HG02885 (cell line): ENCODE results near the gene BMP10.

Experiments used
- ATAC-seq: cut with Tn5 transposase; IDR thresholded peaks from one replicate; pipeline ENCODE4 v1.9.1; 2021; ENCODE audit warnings: mild to moderate bottlenecking; ENCODE audit not compliant: unreplicated experiment, poor library complexity

BMP10 gene, protein sequence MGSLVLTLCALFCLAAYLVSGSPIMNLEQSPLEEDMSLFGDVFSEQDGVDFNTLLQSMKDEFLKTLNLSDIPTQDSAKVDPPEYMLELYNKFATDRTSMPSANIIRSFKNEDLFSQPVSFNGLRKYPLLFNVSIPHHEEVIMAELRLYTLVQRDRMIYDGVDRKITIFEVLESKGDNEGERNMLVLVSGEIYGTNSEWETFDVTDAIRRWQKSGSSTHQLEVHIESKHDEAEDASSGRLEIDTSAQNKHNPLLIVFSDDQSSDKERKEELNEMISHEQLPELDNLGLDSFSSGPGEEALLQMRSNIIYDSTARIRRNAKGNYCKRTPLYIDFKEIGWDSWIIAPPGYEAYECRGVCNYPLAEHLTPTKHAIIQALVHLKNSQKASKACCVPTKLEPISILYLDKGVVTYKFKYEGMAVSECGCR

DNA sequence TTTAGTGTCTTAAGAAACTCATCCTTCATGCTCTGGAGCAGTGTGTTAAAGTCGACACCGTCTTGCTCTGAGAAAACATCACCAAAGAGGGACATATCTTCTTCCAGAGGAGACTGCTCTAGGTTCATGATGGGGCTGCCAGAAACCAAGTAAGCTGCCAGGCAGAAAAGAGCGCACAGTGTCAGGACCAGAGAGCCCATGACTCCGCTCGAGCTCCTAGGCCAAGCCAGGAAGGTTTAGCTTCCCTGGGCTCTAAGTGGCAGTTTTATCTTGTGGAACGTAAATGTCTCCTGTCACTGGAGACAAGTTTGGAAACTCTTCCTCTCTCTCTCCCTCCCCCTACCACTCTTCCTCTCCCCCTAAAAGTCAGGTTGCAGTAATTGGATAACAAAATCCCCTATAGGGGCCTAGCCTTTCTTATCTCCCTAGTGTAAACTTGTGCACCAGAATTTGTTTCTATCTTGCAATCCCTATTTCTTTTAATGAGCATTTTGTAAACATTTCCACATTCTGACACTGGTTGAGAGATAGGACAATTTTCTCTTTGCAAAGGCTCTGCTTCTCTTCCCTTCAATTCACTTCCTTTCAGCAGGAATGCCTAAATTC is at the start of gene BMP10:
TSS of gene BMP10 (minus strand) at position 239 of the 606 bp plus-strand sequence. CDS start at position 200, 39 bp downstream.
- ATAC-seq = no peak

DNA sequence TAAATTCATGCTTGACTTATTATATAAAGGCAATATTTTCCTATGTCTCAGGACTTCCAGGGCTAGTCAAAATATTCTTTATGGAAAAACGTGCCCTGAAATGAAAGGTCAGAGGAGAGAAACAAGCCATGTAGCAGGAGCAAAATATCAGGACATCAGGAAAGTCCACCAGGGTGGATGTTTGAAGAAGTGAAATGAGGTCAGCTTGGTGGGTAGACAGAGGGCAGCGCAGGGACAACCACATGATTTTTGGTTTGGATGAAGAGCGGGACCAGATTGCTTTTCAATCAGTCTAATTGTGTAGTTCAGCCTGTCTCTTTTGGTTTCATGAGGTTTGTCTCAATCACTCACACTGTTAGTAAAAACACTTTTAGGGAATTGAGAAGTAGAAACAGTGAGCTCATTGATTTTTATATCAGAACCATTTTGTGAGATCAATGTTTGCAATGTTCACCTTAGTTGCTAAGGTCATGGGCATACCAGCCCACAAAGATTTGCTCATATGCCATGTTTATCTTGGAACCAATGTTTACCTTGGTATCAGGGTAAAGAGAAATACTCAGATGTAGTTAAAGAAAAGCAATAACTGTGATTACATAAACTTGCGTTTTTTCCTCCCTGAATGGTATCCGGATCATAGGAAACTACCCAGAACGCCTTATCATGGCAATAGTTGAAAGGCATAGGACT is 49.4 kb upstream of the BMP10 start:
- no peak for ATAC-seq

DNA sequence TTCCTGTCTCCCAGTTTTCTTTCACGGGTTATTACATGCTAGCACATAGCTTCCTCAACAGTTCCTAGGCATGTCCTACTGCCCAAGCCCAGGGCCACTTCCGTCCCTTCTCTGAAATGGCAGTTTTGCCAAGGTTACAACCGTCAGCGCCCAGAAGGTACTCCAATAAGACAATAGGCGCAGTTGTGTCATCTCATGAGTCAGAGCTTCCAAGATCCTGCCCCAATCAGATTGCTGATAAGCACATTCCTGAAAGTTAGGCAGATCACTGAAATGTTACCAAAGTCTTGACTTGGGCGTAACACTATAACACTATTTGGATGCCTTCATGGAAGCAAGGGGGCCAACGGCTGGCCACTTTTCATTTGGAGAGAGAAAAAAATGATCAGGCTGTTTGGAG is 47.3 kb upstream of the BMP10 start:
- no peak for ATAC-seq

DNA sequence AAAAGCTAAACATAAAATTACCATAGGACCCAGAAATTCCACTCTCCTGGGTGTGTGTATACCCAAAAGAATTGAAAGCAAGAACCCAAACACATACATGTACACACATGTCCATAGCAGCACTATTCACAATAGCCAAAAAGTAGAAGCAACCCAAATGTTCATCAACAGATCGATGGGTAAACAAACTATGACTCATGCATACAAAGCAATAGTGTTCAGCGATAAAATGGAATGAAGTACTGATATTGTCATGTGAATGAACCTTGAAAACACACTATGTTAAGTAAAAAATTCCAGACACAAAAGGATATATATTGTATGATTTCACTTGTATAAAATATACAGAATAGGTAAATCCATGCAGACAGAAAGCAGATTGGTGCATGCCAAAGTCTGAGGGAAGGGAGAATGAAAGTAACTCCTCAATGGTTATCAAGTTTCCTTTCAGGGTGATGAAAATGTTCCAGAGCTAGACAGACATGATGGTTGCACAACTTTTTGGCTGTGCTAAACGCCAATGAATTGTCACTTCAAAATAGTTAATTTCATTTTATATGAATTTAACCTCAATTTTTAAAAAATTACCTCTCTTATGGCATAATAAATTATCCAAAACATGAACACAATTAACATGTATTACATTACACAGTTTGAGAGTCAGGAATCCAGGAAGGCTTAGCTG is 46.0 kb upstream of the BMP10 start:
- no peak for ATAC-seq

DNA sequence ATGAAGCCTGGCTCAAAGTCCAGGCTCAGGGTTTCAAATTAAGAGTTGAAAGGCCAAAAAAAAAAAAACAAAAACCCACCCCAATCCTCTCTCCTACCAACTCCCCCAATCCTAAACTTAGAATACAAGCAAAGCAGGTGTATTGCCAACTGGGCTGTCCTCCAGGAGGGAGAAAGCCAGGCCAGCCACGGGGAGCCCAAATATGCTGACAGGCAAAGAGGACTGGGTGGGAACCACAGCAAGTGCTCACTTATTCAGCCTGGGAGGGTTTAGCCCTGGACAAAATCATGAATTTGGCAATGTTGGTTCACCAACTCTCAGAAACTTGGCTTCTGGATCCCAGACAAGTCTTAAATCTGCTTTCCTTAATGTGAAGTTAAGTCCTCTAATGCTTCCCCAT is 45.0 kb upstream of the BMP10 start:
- no peak for ATAC-seq

DNA sequence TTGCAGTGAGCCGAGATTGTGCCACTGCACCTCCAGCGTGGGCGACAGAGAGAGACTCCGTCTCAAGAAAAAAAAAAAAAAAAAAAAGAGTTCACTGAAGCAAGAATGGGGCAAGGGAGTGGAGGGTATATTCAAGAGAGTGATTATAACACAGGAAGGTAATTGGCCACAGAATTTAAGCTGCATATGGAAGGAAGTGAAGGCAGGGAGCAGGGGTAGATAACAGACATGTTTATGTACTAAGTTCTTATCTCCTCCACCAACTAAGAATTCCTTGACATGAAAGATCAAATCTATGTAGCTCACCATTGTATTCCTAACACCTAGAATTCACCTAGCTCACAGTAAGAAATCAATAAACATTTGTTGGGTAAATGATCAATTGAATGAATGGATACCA is 44.2 kb upstream of the BMP10 start:
- no peak for ATAC-seq

DNA sequence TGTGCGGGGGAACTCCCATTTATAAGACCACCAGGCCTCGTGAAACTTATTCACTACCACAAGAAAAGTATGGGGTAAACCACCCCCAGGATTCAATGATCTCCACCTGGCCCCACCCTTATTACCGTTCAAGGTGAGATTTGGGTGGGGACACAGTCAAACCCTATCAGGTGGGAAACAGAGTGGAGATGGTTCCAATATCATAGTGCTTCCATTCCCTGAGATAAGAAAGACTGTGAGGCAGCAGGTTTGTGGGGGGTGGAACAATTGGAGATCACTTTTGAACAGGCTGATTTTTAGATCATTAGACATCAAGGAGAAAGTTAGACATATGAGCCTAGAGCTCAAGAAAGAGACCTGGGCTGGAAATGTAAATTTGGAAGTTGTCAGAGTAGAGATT is 42.2 kb upstream of the BMP10 start:
- no peak for ATAC-seq

DNA sequence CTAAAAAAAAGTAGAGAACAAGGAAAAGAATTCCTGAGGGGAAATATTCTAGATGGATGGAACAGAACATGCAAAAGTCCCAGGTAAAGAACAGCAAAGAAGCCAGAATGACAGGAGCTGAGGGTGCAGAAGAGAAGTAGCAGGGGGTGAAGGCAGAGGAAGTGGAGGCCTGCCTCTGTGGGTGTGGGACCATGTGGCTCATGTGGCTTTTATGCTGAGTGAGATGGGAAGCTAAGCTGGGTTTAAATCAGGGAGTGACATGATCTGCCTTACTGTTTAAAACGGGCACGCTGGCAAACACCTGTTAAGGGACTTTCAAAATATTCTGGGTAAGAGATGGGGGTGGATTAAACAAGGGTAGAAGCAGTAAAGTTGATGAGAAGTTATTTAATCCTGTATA is 41.5 kb upstream of the BMP10 start:
- no peak for ATAC-seq

DNA sequence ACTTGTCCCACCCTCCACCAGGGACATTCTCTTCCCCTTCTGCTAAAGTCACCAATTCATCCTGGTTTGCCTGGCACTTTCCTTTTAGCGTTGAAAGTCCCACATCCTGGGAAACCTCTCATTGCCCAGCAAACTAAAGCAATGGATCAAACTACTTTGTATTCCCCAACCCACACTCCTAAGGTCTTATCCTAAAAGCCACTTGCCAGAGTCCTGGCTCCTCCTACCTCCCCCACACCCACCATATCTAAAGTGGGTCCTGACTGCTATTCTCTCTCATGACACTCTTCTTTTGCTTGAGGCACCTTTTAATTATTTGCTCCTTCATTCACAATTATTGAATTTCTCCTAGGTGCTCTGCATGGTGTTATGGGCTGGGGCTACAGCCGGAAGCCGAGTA is 40.9 kb upstream of the BMP10 start:
- ATAC-seq = no peak

DNA sequence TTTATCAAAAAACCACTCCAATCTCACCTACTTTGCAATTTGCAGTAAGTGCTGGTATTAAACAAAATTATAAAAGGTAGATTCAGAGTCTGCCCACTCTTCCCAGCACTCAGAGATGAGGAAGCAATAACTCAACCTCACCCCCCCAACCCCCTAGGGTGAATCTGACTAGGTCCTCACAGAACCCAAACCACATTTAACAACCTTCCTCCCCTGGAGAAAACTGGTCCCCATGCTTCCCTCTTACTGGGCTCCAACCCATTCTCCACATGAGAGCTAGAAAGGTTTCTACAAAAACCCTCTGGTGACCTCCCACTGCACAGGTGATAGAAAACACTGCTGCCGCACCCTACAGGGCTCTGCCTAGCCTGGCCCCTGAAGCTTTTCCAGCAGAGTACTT is 40.5 kb upstream of the BMP10 start:
- no peak for ATAC-seq

DNA sequence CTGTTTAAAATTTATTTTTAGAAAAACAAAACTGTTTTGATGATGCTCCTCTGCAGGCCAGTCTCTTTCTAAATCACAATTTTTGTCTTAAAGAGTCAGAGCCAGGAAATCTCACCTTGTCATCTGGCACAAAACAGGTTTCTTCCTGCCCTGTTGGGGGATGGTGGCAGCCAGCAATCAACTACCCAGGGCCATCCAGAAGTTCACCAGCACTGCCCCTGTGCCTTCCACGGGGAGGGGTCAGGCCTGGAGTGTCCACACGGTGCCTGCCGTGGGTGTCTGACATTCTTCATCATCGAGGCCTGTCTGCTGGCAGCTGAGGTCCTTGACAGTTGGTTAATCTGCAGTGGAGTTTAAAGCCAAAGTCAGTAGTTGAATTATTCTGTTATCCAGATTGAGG is 40.0 kb upstream of the BMP10 start:
- no peak for ATAC-seq

DNA sequence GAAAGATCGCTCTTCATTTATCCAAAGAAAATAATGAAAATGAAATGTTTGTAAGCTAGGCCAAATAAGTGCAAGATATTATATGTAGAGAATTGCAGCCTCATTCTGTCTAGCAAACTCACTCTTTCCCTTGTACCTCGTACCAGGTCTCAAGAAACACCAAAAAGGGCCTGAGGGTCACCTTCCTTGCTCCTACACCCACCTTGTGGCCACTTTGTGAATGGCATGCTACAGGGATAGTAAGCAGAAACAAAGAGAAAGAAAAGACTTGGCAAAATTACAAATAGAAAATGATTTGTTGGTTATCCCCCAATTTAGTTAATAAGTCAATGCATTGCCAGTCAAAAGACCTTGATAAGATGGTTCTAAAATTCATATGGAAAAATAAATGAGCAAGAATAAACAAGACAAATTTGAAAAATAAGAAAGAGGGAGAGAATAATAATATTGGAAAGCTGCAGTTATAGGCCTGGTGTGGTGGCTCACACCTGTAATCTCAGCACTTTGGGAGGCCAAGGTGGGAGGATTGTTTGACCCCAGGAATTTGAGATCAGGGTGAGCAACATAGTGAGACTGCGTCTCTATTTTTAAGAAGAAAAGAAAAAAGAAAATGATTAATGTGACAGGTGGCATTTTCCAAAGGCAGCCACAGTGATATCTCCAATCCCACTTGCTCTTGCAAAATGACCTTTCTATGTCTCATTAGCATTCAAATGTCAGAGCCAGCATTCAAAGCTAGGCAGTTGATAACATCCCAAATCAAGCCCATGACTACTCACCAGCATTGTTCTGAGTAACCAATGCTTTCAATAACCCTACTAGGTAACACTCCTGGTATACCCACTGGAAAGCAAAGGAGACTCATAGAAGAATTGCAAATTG is 38.8 kb upstream of the BMP10 start:
- ATAC-seq = peak; percentile 44

DNA sequence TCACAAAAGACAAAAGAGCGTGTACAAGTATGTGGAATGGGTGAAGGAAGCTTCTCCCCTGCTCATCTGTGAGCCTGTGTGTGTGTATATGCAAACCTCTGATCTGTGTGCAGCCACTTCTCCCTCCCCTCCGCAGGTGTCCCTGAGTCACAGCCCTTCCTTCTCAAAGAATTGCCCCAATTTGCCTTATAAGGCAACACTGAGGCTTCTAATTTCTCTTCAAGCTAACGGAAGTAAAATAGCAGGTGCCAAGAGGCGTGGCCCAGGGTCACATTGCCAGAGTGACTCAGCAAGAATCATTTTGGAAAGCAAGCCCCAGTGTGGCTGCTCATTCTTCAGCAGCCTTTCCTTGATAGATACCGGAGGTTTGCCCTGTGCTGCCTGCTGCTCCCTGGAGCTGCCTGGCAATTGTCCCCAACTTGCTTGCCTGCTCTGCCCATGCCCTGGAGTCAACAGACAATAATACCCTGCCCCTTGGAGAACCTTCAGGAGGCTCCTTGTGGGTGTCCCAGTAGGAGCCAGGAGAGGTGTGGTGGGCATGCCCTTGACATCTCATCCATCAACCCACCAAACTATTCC is 37.3 kb upstream of the BMP10 start:
- peak; percentile 93 for ATAC-seq

DNA sequence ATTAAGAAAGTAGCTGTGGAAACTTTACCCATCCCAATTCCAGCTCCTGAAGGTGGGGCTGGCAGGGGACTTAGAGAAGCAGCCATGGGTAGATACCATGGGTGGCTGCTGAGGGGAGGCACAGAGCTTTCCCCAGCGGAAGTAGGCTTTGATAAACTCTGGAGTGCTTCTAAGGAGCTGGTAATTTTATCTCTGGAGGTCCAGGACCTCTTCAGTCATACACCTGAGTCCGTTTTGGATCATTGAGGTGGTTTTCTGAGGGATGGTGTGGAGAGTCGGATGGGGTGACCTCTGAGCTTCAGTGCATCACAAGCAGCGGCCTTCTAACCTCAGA is 36.7 kb upstream of the BMP10 start:
- peak; percentile 28 for ATAC-seq

DNA sequence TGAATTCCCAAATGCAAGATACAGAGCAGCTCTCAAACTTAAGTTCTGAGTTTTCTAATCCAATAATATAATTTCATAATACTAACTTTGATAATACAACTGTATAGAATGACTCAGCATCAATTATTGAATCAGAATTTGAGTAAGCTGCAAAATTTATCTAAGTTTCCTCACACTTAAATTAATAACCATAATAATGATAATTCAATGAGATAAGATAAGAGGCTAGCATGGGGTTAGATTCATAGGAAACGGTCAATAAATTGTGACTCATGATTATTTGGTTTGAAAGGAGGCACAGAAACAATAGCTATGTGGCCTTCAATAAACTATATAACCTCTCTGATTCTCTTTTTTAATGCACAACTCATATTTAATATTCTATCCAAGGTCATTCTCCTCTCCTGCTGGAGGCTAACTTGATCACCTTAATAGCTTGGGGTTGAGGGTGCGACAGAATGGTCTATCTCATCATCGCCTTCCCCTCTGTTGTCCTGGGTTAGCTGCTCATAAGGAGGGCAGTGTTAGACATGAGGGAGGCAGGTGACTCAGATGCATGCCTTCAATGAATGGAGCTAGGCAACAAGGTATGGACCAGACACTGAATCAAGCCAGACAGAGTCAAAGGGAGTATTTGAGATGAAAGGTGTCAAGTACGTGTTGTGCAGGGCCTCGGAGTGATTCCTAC is 36.2 kb upstream of the BMP10 start:
- ATAC-seq = no peak

DNA sequence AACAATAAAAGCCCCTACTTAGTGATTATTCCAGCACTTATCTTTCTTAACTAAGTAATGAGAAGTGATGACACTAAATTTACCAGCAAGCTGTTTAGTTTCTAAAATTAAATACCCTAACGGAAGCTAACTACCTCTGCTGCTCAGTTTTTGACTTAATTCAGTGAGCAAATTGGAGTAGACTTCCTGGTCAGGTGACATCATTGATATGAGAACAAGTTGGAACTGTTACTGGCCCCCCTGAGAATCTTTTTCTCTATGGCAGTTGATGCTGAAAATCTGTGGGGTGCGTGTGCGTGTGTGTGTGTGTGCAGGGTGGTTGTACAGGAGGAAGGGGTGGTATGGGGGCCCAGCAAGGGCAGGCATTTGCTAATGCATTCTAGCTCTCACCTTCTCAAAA is 35.5 kb upstream of the BMP10 start:
- no peak for ATAC-seq

DNA sequence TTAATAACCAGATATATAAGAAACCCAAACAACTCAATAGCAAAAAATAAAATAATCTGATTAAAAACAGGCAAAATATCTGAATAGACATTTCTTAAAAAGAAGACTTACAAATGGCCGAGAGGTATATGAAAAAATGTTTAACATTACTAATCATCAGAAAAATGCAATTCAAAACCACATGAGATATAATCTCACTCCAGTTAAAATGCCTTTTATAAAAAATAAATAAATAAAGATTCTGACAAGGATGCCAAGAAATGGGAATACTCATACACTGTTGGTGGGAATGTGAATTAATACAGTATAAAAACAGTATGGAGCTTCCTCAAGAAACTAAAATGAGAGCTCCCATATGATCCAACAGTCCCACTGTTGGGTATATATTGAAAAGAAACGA is 33.9 kb upstream of the BMP10 start:
- no peak for ATAC-seq

DNA sequence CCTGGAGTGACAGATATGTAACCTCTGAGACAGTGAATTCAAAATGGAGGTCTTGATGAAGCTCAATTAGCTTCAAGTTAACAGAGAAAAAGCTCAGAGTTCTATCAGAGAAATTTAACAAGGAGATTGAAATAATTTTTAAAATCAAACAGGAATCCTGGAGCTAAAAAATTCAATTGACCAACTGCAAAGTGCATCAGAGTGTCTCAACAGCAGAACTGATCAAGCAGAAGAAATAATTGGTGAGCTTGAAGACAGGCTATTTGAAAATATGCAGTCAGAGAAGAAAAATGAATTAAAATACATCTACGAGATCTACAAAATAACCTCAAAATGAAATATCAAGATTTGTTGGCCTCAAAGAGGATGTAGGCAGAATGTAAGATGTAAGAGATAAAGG is 30.4 kb upstream of the BMP10 start:
- no peak for ATAC-seq

DNA sequence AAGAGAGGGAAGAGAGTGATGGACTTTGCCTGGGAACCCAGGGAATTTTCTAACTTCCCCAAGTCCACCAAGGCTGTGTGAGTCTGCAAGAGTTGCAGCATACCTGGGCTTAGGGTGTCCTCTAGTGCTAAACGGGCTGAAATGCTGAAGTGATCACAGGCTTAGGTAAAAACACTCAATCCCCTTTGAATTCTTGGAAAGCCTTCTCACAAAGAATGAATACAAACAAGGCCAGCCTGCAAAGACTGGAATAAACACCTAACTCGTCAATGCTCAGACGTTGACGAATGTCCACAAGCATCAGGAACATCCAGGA is 30.0 kb upstream of the BMP10 start:
- no peak for ATAC-seq
